Suppressor macrophage (primary cell): ENCODE data around the gene KIF3B.
"Not testable (repeated sequence)": the region's sequence is repeated elsewhere in the genome, so short reads cannot be mapped to it uniquely, and the experiment has no call there.

Source experiments
- DNase-seq, 4 experiments: peaks; one replicate each; pipeline ENCODE4 v3.0.0-alpha.2; 2020 to 2022

Gene KIF3B

DNA sequence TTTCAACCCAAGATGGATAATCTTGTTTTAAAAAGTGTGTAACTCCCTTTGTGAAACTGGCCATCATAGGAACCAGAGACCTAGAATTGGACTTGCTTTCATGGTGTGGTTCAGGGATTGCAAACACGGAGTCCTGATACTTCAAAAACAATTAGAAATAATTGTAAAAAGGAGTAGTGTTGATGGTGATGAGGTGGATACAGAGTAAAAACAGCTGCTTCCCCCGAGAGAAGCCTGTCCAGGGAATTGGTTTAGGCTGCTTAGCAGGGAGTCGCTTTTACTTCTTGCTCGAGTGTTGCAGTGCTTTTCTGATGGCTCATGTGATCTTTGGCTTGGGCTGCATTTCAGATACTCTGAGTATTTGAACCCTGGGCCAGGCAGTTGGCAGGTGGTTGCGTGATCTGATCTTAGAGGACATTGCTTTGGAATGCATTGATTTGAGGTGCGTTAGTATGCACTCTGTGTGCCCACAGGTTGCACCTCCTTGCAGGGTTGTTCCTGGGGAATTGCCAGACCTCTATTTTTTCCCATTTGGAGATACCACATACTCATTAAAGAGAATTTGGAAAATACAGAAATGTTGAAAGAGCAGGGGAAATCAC lies 19.5 kb downstream of the KIF3B start:
- no peak for DNase-seq

DNA sequence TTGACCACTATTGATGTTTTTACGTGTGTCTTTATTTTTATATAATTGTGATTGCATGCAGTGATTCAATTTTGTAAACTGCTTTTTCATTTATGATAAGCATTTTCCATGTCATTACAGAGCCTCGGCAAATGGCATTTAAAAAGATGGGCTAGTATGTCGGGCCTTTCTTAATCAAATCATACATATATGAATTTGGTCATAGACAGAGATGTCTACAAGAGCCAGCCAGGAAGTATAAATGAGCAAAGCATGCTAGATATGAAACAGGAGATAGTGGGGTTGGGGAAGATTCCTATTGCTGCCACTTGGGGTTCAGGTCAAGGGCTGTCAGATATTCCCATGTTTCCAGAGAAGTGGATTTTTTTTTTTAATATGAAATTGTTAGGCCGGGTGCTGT lies 20.0 kb downstream of the KIF3B start:
- DNase-seq: no peak

DNA sequence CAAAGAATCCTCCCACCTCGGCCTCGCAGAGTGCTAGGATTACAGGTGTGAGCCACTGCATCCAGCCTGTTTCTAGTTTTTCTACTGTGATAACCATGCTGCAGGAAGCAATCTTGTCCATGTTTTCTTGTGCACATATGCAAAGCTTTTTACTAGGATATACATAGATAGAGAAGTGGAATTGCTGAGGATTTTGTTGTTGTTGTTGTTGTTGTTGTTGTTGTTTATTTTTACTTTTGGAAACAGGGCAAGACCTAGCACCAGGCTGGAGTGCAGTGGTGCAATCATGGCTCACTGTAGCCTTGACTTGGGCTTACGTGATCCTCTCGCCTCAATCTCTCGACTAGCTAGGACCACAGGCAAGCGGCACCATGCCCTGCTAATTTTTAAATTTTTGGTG lies 23.2 kb downstream of the KIF3B start:
- DNase-seq: no peak

DNA sequence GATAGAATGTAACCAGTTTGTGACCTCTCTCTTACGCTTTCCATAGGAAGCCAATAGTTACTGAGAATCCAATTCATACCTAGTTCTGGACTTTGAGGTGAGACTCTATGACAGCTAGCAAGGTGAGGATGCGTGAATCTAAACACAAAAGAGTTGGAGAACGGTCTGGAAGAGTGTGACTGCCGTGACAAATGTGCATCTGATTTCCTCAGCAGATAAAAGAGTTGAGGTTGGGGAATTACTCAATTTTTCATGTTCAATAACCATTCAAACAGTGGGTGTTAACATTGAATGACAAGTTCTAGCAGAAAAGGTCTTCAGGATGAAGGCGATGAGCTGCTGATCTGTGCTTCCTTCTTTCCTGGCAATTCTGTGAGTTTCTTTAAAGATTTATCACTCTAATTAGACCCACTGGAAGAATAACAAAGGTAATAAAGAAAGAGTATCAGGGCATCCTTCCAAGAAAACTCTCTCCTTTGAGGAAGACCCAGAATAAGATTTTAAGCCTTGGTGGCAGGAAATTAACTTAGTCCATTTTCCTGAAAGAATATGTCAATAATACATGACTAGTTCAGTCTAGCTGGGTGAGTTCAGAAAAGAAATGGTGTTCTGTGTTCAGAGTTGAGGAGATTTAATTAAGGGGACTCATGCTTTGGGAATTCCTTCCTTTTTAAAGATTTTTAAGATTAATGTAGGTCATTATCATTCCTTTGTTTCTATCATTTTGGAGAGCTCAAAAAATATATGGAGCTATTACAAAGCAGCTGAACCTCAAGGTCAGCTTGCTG lies 24.5 kb downstream of the KIF3B start:
- DNase-seq: no peak

DNA sequence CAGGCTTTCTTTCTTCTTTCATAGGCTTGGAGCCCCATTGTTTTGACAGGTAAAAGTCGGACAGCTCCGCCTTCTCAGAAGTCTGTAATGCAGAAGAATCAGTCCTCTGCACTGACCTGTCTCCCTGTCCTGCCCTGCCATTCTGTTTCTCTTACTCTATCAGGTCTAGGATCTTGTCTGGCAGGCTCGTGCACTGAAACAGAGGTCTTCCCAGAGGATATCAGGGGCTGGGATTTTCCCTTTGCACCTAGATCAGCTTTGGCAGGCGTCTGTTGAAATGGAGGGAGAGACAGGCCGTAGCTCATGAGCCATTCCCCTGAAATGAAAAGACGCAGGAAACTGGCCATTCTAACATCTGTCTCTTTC lies 25.0 kb downstream of the KIF3B start:
- DNase-seq: no peak

DNA sequence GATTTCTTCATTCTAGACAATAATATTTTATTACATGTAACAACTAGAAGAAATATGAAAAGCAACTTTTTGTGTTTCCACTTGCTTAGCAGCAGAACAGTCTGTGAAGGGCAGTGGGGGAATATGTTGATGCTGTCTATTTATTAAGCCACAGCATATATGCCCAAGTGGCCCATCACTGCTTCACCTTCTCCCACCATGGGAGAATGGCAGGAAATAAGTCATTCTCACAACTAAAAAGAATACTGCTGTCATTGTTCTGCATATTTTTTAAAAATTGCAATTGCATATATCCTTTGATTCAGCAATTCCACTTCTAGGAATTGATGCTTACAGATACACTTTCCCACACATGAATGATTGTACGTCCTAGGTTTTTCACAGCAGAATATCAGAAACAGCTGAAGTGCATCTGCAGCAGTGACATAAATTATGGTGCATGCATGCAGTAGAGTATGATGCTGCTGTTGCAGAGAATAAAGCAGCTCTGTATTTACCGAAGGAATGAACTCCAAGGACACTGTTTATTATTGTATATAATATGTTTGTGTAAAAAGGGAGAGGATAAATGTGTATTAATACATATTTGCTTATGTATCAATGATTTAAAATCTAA lies 26.8 kb downstream of the KIF3B start:
- DNase-seq: no peak

DNA sequence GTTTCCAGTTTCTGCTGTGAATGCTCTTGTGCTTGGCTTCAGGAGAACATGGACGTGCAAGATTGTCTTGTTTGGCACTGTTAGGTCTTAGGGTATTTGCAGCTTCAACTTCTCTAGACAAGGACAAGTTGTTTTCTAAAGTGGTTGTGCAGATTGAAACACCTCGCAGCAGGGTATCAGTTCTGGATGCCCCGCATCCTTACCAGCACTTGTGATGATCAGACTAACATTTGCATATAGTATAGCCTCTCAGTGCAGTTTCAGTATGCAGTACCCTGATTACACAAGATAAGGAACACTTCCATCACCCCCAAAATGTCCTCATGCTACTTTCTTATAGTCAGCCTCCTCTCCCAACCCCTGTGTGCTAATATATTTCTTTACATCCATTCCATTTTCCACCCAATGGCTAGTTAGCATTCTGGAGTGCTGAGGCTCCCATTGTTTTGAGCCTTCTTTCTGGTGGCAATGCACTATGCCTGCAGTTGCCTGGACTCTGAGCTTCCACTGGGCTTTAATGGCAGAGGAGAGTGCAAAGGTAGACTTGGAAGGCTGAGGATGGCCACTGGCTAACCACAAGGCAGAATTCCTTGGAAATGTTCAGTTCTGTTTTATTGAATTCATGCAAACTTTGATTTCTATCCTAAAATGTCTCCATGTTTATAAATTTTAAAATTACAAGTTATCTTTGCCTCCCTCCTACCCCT lies 35.4 kb downstream of the KIF3B start:
- DNase-seq: no peak

DNA sequence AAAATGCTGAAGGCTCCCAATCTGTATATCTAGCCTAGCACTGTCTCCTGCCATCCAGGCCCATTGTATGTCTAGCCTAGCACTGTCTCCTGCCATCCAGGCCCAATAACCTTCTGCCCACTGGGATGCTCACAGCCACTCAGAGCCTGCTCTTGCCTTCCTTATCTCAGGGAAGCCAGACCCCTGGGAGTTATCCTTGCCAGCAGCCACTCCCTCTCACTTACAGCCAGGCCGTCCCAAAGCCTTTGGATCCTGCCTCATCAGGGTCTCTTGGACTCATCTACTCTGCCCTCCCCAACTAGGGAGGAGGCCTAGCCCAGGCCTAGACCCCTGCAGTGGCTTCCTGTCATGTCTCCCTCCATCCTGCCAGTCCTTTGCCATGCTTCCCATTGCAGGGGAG lies 37.3 kb downstream of the KIF3B start:
- no peak for DNase-seq

DNA sequence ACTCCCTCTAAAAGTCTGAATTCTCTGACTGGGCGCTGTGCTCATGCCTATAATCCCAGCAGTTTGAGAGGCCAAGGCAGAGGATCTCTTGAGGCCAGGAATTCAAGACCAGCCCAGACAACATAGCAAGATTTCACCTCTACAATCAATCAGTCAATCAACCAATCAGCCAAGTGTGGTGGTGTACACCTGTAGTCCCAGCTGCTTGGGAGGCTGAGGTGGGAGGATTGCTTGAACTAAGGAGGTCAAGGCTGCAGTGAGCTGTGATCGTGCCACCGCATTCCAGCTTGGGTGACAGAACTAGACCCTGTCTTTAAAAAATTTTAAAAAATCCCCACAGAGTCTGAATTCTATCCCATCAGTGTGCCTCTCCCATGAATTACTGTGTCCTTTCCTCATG lies 37.9 kb downstream of the KIF3B start:
- no peak for DNase-seq

GRCh38 chr20:32315891-32316290 lies 38.4 kb downstream of the KIF3B start:
- DNase-seq: no peak

- DNase-seq: no peak
These were observed 39.2 kb downstream of the KIF3B start for GRCh38 chr20:32316667-32317066.

DNA sequence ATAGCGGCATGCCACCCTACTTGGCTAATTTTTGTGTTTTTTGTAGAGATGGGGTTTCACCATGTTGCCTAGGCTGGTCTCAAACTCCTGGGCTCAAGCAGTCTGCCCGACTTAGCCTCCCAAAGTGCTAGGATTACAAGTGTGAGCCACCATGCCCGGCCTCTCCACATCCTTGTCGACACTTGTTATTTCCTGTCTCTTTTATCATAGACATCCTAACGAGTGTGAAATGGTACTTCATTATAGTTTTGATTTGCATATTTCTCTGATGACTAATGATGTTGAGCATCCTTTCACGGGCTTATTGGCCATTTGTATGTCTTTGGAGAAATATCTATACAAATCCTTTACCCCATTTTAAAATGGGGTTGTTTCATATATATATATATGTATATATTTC lies 41.6 kb downstream of the KIF3B start:
- no peak for DNase-seq

DNA sequence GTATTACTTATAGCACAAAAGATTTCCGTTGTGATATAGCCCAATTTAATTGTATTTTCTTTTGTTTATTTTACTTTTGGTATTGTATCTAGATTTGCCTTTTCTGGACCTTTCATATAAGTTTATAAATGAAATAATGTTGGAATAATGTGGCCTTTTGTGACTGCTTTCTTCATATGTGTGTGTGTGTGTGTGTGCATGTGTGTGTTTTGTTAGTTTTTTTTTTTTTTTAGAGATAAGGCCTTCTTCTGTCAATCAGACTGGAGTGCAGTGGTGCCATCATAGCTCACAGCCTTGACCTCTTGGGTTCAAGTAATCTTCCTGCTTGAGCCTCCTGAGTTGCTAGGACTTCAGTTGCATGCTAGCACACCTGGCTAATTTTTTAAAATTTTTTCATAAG lies 42.9 kb downstream of the KIF3B start:
- no peak for DNase-seq

DNA sequence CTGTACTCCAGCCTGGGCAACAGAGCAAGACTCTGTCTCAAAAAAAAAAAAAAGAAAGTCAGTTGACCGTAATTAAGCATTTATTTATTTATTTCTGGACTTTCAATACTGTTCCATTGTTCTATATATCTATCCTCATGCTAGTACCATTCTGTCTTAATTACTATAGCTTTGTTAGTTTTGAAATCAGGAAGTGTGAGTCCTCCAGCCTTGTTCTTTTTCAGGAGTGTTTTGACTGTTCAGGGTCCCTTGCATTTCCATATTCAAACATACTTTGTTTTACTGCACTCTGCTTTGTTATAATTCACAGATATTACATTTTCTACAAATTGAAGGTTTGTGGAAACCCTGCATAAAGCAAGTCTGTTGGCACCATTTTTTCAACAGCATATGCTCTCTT lies 43.9 kb downstream of the KIF3B start:
- DNase-seq: no peak

DNA sequence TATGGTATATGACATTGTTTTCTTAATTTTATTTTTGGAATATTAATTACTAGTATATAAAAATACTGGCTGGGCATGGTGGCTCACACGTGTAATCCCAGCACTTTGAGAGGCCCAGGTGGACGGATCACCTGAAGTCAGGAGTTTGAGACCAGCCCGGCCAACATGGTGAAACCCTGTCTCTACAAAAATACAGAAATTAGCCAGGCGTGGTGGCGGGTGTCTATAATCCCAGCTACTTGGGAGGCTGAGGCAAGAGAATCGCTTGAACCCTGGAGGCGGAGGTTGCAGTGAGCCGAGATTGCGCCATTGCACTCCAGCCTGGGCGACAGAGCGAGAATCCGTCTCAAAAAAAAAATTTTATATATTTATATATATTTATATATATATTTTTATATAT lies 44.8 kb downstream of the KIF3B start:
- DNase-seq: not testable (repeated sequence)

- not testable (repeated sequence) for DNase-seq
These were observed 46.3 kb downstream of the KIF3B start for GRCh38 chr20:32323761-32324160.

DNA sequence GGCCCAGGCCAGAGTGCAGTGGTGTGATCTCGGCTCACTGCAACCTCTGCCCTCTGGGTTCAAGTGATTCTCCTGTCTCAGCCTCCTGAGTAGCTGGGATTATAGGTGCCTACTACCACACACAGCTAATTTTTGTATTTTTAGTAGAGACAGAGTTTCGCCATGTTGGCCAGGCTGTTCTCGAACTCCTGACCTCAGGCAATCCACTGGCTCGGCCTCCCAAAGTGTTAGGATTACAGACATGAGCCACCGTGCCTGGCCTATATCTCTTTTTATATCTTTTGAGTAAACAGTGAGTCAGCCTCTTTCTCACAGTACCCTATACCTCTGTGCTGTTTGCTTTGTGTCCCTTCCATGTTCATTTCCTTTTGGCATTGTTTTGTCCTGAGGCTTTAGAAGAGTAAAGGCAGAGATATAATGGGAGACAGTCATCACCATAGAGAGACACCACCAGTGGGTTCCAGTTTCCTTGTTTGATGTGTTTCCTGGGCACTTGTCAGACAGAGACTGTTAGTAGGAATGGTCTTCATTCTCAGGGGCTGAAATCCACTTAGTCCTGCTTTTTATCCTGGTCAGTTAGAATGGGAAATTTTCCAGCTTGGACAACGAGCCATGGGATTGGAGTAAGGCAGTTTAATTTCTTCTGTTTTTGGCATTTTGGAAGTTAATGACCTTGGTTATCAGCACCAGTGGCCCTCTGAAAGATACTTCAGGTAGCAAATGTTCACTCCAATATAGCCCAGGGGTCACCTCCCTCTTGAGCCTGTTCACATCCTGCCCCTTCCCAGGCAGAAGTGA lies 48.5 kb downstream of the KIF3B start:
- DNase-seq: no peak

DNA sequence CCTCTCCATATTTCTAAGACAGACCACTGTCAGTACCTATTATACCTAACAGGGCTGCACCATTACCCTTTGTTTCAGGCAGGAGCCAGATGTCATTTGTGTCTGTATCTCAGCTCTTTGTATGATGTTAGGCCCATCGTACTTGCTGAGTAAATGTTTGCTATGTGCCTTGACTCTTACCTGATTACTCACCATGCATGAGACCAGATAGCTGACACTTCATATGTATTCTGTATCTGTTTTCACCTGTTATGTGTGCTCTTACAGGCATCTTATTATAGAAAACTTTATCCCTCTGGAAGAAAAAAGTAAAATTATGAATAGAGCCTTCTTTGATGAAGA lies 49.0 kb downstream of the KIF3B start:
- no peak for DNase-seq

DNA sequence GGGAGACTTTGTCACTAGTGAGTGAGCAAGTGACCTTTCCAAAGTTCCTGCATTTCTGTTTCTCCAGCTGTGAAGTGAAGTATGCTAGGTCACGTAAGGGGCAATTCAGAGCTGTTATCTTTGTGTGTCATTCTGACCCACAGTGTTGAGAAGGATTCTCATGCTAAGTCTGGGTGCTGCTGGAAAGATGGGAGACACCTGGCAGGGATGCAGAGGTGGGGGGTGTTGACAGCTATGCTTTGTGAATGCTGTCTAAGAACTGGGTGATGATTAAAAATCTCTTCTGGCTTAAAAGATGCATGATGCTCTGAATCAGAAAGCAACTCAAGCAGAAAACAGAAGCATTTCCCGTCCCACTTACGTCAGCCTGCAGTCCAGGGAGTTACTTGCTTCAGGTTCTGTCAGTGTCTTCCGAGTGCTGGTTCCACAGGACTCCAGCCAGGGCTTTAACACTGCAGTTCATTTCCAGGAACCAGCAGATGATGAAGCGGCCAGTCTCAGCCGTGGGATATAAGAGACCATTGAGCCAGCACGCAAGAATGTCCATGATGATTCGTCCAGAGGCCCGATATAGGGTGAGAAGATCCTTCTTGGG lies 49.7 kb downstream of the KIF3B start:
- DNase-seq: no peak

DNA sequence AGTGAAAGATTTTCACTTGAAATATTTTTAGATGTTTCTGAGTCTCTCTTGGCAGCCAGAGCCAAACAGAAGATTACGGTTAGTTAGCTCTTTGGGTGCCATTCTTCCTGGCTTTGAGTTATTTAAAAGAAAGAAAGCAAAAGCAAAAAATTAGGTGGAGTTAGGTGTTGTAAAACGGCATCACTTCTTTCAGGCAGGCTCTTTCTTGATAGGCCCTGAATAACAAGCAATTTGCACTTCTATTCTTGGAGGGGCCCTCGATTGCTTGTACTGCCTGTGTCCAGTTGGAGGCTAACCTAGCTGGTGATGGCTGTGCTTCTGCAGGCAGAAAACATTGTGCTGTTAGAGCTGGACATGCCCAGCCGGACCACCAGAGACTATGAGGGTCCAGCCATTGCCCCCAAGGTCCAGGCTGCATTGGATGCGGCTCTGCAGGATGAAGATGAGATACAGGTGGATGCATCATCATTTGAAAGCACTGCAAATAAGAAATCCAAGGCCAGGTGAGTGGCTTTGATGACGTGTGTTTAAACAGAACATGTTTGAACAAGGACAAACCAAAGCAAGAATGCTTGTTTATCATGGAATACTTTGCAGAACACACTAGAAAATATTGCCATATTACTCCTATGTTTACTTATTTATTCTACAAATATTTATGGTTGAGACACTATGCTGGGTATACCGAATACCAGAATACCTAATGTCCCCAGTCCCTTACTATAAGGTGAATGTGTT lies 52.5 kb downstream of the KIF3B start:
- DNase-seq: no peak

- no peak for DNase-seq
These were observed 53.1 kb downstream of the KIF3B start for GRCh38 chr20:32330555-32330897.

- peak; percentile 48 to 83 (median 58) for DNase-seq
These were observed 55.2 kb downstream of the KIF3B start for GRCh38 chr20:32332614-32333013.
